ENCODE data around the gene NHERF2.

The NHERF2 gene

GRCh38 chr16:2013527-2013926 is 13.2 kb upstream of the NHERF2 start:
- H3K79me2 ChIP-seq (ENCODE audit: low read length), result peaks cover 17% of the 10 kb centered on the region
- H3K27me3 ChIP-seq (replicated peaks; ENCODE audit: insufficient read depth, low read length), result no peaks in the 10 kb centered on the region
- no peaks in the 10 kb centered on the region for H4K20me1 ChIP-seq (ENCODE audit: insufficient read depth, low read length)
- no peaks in the 10 kb centered on the region for H3K9me3 ChIP-seq (replicated peaks; ENCODE audit: insufficient read depth, low read length)
- no peaks in the 10 kb centered on the region for H3K36me3 ChIP-seq (replicated peaks; ENCODE audit: insufficient read depth, low read length)
- TF ChIP-seq EZH2 (optimal IDR thresholded peaks at IDR 0.05; ENCODE audit: low read depth, low read length), result no peak
- DNase-seq, result no peak
- no peak overlapping the region for H3K4me2 ChIP-seq (ENCODE audit: low read depth, low read length)
- no peaks in the 10 kb centered on the region for H3F3A ChIP-seq (ENCODE audit: insufficient read depth, low read length)
- H3K9me2 ChIP-seq (replicated peaks; ENCODE audit: insufficient read depth, low read length), result no peaks in the 10 kb centered on the region
- H3K4me1 ChIP-seq (ENCODE audit: low read length), result peaks cover 4% of the 10 kb centered on the region; the same call in 1 of the 2 replicates
- H2AFZ ChIP-seq (ENCODE audit: low read length), result no peak overlapping the region
- no peak overlapping the region for H3K4me3 ChIP-seq (ENCODE audit: low read length)
- no peak overlapping the region for H3K9ac ChIP-seq (ENCODE audit: low read length)
- no peak overlapping the region for H3K27ac ChIP-seq (ENCODE audit: low read length)

- TF ChIP-seq EZH2 (optimal IDR thresholded peaks at IDR 0.05; ENCODE audit: low read depth, low read length), result no peak
- no peak for TF ChIP-seq EZH2phosphoT487 (IDR thresholded peaks at IDR 0.05; ENCODE audit: low read length)
- TF ChIP-seq CTCF (IDR thresholded peaks at IDR 0.05; ENCODE audit: low read length), result no peak
- Histone ChIP-seq H3K4me1 (ENCODE audit: low read length) (0 out of 2 replicates have a peak, but pooled peaks cover 3% of the 10 kb centered on the region), H3K27ac (ENCODE audit: low read length) (no peak overlapping the region), H3K4me3 (ENCODE audit: low read length) (no peak overlapping the region), H3K9me3 (replicated peaks; ENCODE audit: insufficient read depth, low read length) (no peaks in the 10 kb centered on the region), H2AFZ (ENCODE audit: low read length) (no peak overlapping the region), H4K20me1 (ENCODE audit: insufficient read depth, low read length) (no peaks in the 10 kb centered on the region), H3F3A (ENCODE audit: insufficient read depth, low read length) (no peaks in the 10 kb centered on the region), H3K36me3 (replicated peaks; ENCODE audit: insufficient read depth, low read length) (no peaks in the 10 kb centered on the region), H3K9me2 (replicated peaks; ENCODE audit: insufficient read depth, low read length) (no peaks in the 10 kb centered on the region), H3K27me3 (replicated peaks; ENCODE audit: insufficient read depth, low read length) (peaks cover 16% of the 10 kb centered on the region), H3K9ac (ENCODE audit: low read length) (no peak overlapping the region), H3K79me2 (ENCODE audit: low read length) (peaks cover 3% of the 10 kb centered on the region), H3K4me2 (ENCODE audit: low read depth, low read length) (no peak overlapping the region)
- peak; percentile 3 for DNase-seq
Observed at GRCh38 chr16:2015117-2015946, 11.4 kb upstream of the NHERF2 start.

GRCh38 chr16:2015947-2016208 is 10.8 kb upstream of the NHERF2 start:
- H3K79me2 ChIP-seq (ENCODE audit: low read length), result no peaks in the 10 kb centered on the region
- H3K4me3 ChIP-seq (ENCODE audit: low read length), result no peak overlapping the region
- no peak overlapping the region for H3K4me2 ChIP-seq (ENCODE audit: low read depth, low read length)
- TF ChIP-seq EZH2 (optimal IDR thresholded peaks at IDR 0.05; ENCODE audit: low read depth, low read length) (no peak), EZH2phosphoT487 (IDR thresholded peaks at IDR 0.05; ENCODE audit: low read length) (no peak), CTCF (IDR thresholded peaks at IDR 0.05; ENCODE audit: low read length) (no peak)
- no peaks in the 10 kb centered on the region for H3K9me3 ChIP-seq (replicated peaks; ENCODE audit: insufficient read depth, low read length)
- peaks cover 21% of the 10 kb centered on the region for H3K27me3 ChIP-seq (replicated peaks; ENCODE audit: insufficient read depth, low read length)
- no peaks in the 10 kb centered on the region for H3K9me2 ChIP-seq (replicated peaks; ENCODE audit: insufficient read depth, low read length)
- no peak overlapping the region for H3K9ac ChIP-seq (ENCODE audit: low read length)
- H3F3A ChIP-seq (ENCODE audit: insufficient read depth, low read length), result no peaks in the 10 kb centered on the region
- no peak overlapping the region for H3K27ac ChIP-seq (ENCODE audit: low read length)
- H4K20me1 ChIP-seq (ENCODE audit: insufficient read depth, low read length), result no peaks in the 10 kb centered on the region
- H2AFZ ChIP-seq (ENCODE audit: low read length), result no peak overlapping the region
- no peaks in the 10 kb centered on the region for H3K4me1 ChIP-seq (ENCODE audit: low read length)
- DNase-seq, result no peak
- H3K36me3 ChIP-seq (replicated peaks; ENCODE audit: insufficient read depth, low read length), result no peaks in the 10 kb centered on the region

- TF ChIP-seq EZH2phosphoT487 (IDR thresholded peaks at IDR 0.05; ENCODE audit: low read length) (no peak), EZH2 (optimal IDR thresholded peaks at IDR 0.05; ENCODE audit: low read depth, low read length) (no peak), CTCF (IDR thresholded peaks at IDR 0.05; ENCODE audit: low read length) (peak; percentile 40)
Observed at GRCh38 chr16:2016407-2016922, 10.2 kb upstream of the NHERF2 start.

More at GRCh38 chr16:2016407-2016922, 10.2 kb upstream of the NHERF2 start:
- DNase-seq, result peak; percentile 5
- Histone ChIP-seq H3K9ac (ENCODE audit: low read length) (no peak overlapping the region), H3K27me3 (replicated peaks; ENCODE audit: insufficient read depth, low read length) (peaks cover 22% of the 10 kb centered on the region), H3K79me2 (ENCODE audit: low read length) (no peaks in the 10 kb centered on the region), H2AFZ (ENCODE audit: low read length) (no peak overlapping the region), H3K9me2 (replicated peaks; ENCODE audit: insufficient read depth, low read length) (no peaks in the 10 kb centered on the region), H3K27ac (ENCODE audit: low read length) (no peak overlapping the region), H3K4me1 (ENCODE audit: low read length) (no peaks in the 10 kb centered on the region), H4K20me1 (ENCODE audit: insufficient read depth, low read length) (no peaks in the 10 kb centered on the region), H3K9me3 (replicated peaks; ENCODE audit: insufficient read depth, low read length) (no peaks in the 10 kb centered on the region), H3K4me3 (ENCODE audit: low read length) (no peak overlapping the region), H3K36me3 (replicated peaks; ENCODE audit: insufficient read depth, low read length) (no peaks in the 10 kb centered on the region), H3K4me2 (ENCODE audit: low read depth, low read length) (no peak overlapping the region), H3F3A (ENCODE audit: insufficient read depth, low read length) (no peaks in the 10 kb centered on the region)
